ENCODE results near the gene PPP1R1A. TPM values are rescaled to one million over a fixed set of nuclear protein-coding genes. Genes with fewer than 3 reads are reported as not detected.

Gene PPP1R1A
- total RNA-seq, 6 donors from 2014 or later: 0.22 to 0.89 (median 0.30) TPM; not detected in 2

DNA sequence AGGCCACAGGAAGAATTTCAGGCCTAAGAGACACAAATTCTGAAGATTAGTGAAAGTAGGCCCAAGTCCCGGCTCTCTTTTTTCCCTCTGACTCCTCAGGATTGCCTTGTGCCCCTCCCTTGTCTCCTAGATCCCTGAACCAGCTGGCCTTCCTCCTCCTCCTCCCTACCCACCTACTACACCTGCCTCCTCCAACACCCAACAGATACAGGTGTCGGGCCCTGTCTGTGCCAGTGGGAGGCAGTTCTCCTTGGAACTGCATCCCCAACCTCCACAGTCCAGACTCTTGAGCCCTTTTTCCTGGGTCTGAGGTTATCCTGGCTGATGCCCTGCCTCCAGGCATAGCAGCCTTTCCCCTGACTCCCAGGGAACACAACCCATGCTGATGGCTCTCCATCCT lies 1.8 kb downstream of the PPP1R1A start:
- Histone ChIP-seq H3K36me3 (no peaks in the 10 kb centered on the region), H3K4me3 (no peak overlapping the region), H3K27ac (no peak overlapping the region), H3K9me3 (no peaks in the 10 kb centered on the region), H3K4me1 (peaks cover 11 to 17% (median 12%) of the 10 kb centered on the region in 4 donors), H3K27me3 (peaks cover 0 to 17% (median 10%) of the 10 kb centered on the region in 4 donors)
- ATAC-seq (ENCODE audit: low FRiP score in 2 of 2) (no peak), DNase-seq (no peak)
- WGBS, 2 donors: 73 to 88% methylated on average over 2 of the region's 2 CpGs
- TF ChIP-seq EP300 (IDR thresholded peaks at IDR 0.05) (no peak), POLR2A (IDR thresholded peaks at IDR 0.05) (no peak), POLR2AphosphoS5 (IDR thresholded peaks at IDR 0.05) (no peak)
- TF ChIP-seq, protein P1, sequence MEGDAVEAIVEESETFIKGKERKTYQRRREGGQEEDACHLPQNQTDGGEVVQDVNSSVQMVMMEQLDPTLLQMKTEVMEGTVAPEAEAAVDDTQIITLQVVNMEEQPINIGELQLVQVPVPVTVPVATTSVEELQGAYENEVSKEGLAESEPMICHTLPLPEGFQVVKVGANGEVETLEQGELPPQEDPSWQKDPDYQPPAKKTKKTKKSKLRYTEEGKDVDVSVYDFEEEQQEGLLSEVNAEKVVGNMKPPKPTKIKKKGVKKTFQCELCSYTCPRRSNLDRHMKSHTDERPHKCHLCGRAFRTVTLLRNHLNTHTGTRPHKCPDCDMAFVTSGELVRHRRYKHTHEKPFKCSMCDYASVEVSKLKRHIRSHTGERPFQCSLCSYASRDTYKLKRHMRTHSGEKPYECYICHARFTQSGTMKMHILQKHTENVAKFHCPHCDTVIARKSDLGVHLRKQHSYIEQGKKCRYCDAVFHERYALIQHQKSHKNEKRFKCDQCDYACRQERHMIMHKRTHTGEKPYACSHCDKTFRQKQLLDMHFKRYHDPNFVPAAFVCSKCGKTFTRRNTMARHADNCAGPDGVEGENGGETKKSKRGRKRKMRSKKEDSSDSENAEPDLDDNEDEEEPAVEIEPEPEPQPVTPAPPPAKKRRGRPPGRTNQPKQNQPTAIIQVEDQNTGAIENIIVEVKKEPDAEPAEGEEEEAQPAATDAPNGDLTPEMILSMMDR (IDR thresholded peaks at IDR 0.05): no peak

DNA sequence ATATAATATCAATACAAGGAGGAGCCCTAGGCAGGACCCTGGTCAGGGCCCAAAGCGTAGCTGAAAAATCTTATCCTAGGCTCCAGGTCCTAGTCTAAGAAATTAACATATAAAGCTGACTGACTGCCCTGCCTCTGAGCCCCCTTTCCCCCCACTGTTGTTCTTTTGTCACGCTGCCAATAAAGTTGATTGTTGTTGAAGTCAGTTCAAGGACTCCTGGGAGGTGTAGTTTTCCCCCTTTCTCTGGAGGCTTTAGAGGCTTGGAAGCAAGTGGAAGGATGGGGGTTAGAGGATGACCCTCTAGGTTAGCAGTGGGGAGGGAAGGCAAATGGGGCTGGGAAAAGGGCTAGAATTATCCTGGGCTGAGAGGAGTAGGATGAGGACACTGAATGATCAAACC lies 3.2 kb downstream of the PPP1R1A start:
- ATAC-seq (ENCODE audit: low FRiP score in 2 of 2) (no peak), DNase-seq (no peak)
- Histone ChIP-seq H3K4me3 (no peak overlapping the region), H3K27ac (no peak overlapping the region), H3K36me3 (no peaks in the 10 kb centered on the region), H3K9me3 (no peaks in the 10 kb centered on the region), H3K4me1 (peaks cover 11 to 17% (median 12%) of the 10 kb centered on the region in 4 donors), H3K27me3 (peaks cover 0 to 17% (median 10%) of the 10 kb centered on the region in 4 donors)
- WGBS, 2 donors: 68 to 91% methylated on average over 2 of the region's 2 CpGs
- no peak for TF ChIP-seq POLR2A (IDR thresholded peaks at IDR 0.05)
- no peak for TF ChIP-seq POLR2AphosphoS5 (IDR thresholded peaks at IDR 0.05)
- TF ChIP-seq, protein P1 (IDR thresholded peaks at IDR 0.05): no peak
- no peak for TF ChIP-seq EP300 (IDR thresholded peaks at IDR 0.05)

DNA sequence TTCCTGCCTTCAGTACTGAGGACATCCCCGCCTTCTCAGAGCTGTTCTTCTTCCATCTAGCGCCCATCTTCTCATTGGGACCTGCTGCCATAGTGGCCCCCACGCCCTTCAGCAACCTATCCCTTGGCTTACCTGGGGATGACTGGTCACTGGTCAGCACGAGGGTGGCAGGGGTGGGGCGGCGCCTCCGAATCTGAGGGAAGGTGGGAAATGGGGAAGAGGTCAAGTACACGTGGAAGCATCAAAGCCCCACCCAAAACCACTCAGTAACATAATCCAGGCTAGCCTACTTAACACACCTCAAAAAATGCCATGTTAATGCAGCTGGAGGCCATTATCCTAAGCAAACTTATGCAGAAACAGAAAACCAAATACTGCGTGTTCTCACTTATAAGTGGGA lies 4.3 kb downstream of the PPP1R1A start:
- TF ChIP-seq, protein P1 (IDR thresholded peaks at IDR 0.05): no peak
- TF ChIP-seq POLR2AphosphoS5 (IDR thresholded peaks at IDR 0.05): no peak
- no peak for TF ChIP-seq POLR2A (IDR thresholded peaks at IDR 0.05)
- TF ChIP-seq EP300 (IDR thresholded peaks at IDR 0.05): no peak
- WGBS, 2 donors: 66 to 69% methylated on average over 9 of the region's 9 CpGs
- no peaks in the 10 kb centered on the region for H3K36me3 ChIP-seq
- no peak overlapping the region for H3K27ac ChIP-seq
- no peak overlapping the region for H3K4me3 ChIP-seq
- peaks cover 12 to 17% (median 15%) of the 10 kb centered on the region in 4 donors for H3K4me1 ChIP-seq
- H3K9me3 ChIP-seq: no peaks in the 10 kb centered on the region
- H3K27me3 ChIP-seq: peaks cover 0 to 17% (median 9%) of the 10 kb centered on the region in 4 donors
- DNase-seq (peak in 1 of 2 donors; percentile 69), ATAC-seq (ENCODE audit: low FRiP score in 2 of 2) (no peak)

DNA sequence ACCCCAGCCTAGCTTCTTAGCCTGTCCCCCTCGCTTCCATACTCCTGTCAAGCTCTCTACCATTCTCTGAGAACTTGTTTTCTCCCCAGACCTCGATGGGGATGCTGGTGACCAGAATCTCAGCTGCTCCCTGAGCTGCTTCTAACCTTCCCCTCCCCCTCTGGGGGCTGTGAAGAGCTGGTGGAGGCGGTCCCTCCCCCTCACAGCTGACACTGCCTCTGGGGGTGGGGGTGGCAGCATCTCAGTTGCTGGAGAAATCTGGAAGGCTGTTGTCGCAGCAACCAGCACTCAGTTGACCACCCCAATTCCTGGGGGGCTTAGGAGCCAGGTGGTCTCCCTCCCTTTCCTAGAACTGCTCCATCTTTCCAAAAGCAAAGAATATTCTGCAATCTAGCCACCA lies 4.7 kb downstream of the PPP1R1A start:
- TF ChIP-seq POLR2AphosphoS5 (IDR thresholded peaks at IDR 0.05) (no peak), EP300 (IDR thresholded peaks at IDR 0.05) (no peak), POLR2A (IDR thresholded peaks at IDR 0.05) (no peak)
- TF ChIP-seq, protein P1 (IDR thresholded peaks at IDR 0.05): no peak
- no peak overlapping the region for H3K27ac ChIP-seq
- ATAC-seq (ENCODE audit: low FRiP score in 2 of 2): no peak

DNA sequence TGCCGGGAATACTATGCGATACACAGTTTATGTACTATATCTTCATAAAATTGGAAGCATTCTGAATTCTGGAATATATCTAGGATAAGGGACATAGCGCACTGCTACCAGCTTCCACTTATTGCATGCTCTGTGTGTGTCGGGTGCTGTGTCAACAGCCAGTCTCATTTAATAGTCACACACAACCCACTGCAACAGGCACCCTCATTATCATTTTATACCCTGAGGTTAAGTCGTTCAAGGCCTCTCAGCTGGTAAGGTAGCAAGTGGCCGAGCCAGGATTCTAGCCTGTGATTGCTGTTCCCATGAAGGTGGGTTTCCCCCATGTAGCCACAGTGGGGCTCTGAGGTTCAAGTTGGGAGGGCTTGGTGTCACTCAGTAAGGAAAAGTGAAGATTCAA lies 7.0 kb downstream of the PPP1R1A start:
- no peaks in the 10 kb centered on the region for H3K27me3 ChIP-seq
- H3K4me3 ChIP-seq: no peak overlapping the region
- 85 to 91% methylated on average over 6 of the region's 6 CpGs for WGBS, 2 donors
- TF ChIP-seq POLR2AphosphoS5 (IDR thresholded peaks at IDR 0.05) (no peak), POLR2A (IDR thresholded peaks at IDR 0.05) (no peak), EP300 (IDR thresholded peaks at IDR 0.05) (no peak)
- TF ChIP-seq, protein P1 (IDR thresholded peaks at IDR 0.05): no peak
- no peaks in the 10 kb centered on the region for H3K36me3 ChIP-seq
- no peak for ATAC-seq (ENCODE audit: low FRiP score in 2 of 2)
- H3K4me1 ChIP-seq: peaks cover 0 to 5% (median 1%) of the 10 kb centered on the region in 4 donors
- DNase-seq: no peak
- H3K9me3 ChIP-seq: no peaks in the 10 kb centered on the region
- no peak overlapping the region for H3K27ac ChIP-seq

More for the DNA sequence above, 4.7 kb downstream of the PPP1R1A start:
- Histone ChIP-seq H3K4me3 (no peak overlapping the region), H3K27me3 (peaks cover 0 to 16% (median 6%) of the 10 kb centered on the region in 4 donors), H3K9me3 (no peaks in the 10 kb centered on the region), H3K36me3 (no peaks in the 10 kb centered on the region), H3K4me1 (peaks cover 10 to 13% (median 12%) of the 10 kb centered on the region in 4 donors)
- DNase-seq: no peak
- 46 to 66% methylated on average over 2 to 3 of the region's 4 CpGs for WGBS, 2 donors
